Superior temporal gyrus (tissue), 1 donor: ENCODE data around the gene RFXANK.
"Not testable (repeated sequence)": the region's sequence is repeated elsewhere in the genome, so short reads cannot be mapped to it uniquely, and the experiment has no call there.

Experiments used
- DNase-seq: peaks from one replicate; pipeline ENCODE4 v3.0.0-alpha.2; 2016; ENCODE audit errors: extremely low spot score

Gene RFXANK, protein sequence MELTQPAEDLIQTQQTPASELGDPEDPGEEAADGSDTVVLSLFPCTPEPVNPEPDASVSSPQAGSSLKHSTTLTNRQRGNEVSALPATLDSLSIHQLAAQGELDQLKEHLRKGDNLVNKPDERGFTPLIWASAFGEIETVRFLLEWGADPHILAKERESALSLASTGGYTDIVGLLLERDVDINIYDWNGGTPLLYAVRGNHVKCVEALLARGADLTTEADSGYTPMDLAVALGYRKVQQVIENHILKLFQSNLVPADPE

DNA sequence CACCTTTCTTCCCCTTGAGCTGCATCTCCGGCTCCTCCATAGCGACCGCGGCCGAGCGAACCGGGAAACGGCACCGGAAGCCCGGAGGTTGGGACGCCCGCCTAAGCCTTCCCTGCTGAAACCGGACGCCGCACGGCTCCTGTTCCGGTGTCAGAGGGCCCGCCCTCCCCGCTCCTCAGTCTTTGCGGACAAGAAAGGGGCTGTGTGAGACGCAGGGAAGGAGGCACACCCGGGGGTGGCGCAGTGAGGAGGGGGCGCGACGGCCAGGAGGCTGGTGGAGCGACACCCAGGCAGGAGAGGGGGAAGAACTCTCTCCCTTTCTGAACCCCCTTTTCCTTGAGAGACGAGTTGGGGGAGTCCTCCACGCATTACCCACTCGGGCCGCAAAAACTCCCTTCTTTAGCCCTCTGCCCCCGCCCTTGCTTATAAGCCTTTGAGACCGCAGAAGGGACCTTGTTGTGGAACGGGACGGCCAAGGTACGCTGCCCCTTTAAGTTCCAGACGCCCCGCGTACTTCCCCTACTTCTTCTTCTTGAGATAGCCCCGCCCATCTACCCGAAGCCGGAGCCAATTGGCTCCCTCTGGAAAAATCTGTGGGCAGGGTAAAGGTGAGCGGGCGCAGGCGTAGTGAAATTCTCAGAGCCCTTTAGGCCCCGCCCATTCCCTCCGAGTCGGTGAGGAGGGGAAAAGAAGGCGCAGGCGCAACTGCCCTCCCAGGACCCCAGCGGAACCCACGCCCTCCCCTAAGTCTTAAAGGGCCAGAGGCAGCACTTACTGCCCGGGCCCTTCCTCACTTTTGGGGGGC is at the start of gene RFXANK, which contains the start of gene BORCS8:
TSS of gene RFXANK (plus strand) at position 181 of the 805 bp plus-strand sequence. CDS start 1,689 bp downstream, outside the sequence.
TSS of gene BORCS8 (minus strand) at position 75 of the 805 bp plus-strand sequence. CDS start at position 40, 35 bp downstream.
- DNase-seq, result peak; percentile 99

DNA sequence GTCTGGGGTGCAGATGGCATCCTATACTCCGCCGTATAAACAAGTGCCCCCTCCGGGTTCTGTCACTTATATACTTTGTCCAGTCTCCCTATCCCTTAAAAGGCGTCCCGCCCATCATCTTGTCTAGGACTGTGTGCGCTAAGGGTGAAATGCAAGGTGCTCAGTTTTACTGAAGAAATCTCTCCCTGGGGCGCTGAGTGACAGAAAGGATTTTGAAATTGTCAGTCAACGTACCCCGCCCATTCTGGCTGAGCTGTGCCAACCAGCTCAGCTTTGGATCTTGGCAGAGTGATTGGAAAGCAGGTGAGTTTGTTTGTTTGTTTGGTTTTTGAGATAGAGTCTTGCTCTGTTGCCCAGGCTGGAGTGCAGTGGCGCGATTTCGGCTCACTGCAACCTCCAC is 49.7 kb upstream of the RFXANK start:
- no peak for DNase-seq

DNA sequence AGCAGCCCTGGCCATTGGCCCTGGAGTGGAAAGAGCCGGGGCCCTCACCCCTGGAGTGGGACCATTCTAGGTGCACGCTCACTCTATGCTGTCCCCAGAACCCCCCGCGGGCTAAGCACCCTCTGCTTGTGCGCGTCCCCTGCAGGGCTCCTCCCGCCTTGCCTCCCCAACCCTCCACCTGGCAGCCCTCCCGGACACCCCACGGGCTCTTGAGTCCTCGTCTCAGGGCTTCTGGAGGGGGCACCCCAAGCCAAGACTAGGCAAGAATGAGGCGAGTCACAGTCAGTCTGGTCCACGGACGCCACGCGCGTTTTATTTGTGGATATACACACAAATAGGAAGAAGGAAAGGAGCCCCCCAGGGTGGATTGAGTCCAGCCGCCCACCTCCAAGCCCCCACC is 46.8 kb upstream of the RFXANK start:
- DNase-seq, result no peak

DNA sequence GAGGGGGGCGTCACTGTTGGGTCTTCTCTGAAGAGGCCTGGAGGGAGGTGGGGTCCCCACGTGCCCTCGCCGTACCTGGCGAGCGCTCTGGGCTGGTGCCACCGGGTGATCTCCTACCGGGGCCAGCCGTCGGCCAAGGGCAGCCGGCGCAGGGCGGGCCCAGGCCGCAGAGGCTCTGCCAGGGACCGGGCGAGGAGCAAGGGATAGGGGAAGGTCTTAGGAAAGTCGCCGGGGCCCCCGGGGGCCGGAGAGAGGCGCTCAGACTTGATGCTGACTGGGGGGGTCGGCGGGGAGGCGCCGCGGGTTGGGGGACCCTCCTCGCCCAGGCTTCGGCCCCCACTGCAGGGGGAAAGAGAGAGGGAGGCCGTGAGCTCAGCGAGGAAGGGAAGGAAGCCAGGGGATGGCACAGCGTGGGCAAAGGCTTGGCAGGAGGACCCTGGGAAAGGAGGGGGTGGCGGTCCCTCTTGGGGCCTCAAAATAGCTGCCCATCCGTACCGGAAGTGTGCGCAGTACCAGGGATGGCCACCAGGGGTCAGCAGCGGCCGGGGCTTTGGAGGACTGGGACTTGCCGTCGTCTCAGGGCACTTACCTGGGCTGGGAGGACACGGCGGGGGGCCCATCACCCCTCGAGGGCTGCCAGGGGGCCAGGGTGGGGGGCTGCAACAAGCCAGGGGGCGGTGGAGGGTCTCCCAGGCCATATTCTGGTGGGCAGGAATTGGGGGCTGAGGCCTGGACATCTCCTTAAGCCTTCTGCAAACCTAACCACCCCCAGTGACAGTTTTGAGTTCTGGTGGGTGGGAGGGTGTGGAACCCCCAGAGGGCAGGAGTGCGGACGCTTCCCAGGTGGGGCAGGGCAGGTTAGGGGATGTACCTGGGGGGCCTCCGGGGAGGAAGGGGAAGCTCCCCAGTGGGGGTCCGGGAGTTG is 46.1 kb upstream of the RFXANK start:
- peak; percentile 70 for DNase-seq

- no peak for DNase-seq
Observed at GRCh38 chr19:19146865-19147264, 45.2 kb upstream of the RFXANK start.

DNA sequence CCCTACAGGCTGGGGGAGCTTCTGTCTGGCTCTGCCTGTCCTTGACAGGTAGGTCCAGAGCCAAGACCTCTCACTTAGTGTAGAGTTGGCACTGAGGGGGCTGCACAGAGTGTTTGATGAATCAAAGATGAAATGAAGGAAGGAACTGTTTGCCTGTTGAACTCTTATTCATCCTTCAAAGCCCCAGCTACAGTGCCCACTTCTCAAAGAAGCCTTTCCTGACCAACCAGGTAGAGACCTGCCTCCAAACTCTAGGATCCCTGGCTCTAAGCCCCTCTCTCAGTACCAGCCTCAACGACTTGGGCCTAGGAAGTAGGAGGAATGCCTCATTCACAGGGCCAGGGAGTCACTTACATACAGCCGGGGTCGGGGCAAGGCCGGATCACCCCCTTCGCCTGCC is 44.7 kb upstream of the RFXANK start:
- no peak for DNase-seq

DNA sequence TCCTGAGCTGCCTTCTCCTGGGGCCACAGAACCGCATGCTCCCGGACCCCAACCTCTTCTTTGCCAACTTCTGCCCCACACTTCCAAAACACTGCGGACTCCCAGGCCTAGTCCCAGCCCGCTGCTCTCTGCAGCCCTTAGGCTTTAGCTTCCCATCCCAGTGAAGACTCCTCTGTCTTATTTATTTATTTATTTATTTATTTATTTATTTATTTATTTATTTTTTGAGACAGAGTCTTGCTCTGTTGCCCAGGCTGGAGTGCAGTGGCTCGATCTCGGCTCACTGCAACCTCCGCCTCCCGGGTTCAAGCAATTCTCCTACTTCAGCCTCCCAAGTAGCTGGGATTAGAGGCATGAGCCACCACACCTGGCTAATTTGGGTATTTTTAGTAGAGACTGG is 43.6 kb upstream of the RFXANK start:
- DNase-seq, result not testable (repeated sequence)

DNA sequence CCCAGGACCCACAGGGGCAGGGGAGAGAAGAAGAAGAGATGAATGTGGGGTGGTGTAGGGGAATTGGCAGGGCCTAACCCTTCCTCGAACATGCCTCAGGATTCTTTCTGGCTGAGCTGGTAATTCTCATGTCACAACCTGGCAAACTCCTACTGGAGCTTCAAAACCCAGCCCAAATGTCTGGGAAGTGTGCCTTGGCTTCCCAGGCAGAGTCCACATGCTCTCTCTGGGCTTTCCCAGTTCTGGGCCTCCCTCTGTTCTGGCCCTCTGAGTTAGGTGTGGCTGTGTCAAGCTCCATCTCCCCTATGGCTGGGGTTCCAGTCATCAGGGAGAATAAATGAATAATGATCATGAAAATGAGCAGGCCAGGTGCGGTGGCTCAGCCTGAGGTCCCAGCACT is 42.6 kb upstream of the RFXANK start:
- DNase-seq, result no peak

- no peak for DNase-seq
Observed at GRCh38 chr19:19151418-19151817, 40.6 kb upstream of the RFXANK start.

GRCh38 chr19:19152668-19153384 is 39.2 kb upstream of the RFXANK start:
- no peak for DNase-seq

GRCh38 chr19:19154768-19155494 is 37.1 kb upstream of the RFXANK start:
- DNase-seq, result no peak

GRCh38 chr19:19155495-19156219 is 36.4 kb upstream of the RFXANK start:
- no peak for DNase-seq

GRCh38 chr19:19157808-19158207 is 34.2 kb upstream of the RFXANK start:
- DNase-seq, result no peak

DNA sequence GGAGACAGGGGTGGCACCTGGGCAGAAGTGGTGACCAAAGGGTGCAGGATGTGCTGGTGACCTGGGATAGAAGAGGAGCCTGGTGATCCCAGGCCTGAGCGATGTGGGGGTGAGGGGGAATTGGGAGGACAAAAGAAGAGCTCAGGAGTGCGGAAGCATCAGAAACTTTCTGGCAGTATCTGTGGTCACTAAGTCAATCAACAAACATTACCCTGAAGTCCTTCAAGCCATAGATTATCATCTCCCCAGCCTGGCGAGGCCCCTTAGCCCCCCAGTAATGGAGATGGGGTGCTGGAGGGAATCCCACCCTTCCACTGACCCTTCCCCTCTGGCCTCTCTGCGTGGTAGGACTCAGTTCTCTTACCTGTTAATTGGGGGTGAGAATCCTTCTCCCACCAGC is 32.5 kb upstream of the RFXANK start:
- DNase-seq, result no peak

- no peak for DNase-seq
Observed at GRCh38 chr19:19160461-19161035, 31.5 kb upstream of the RFXANK start.

DNA sequence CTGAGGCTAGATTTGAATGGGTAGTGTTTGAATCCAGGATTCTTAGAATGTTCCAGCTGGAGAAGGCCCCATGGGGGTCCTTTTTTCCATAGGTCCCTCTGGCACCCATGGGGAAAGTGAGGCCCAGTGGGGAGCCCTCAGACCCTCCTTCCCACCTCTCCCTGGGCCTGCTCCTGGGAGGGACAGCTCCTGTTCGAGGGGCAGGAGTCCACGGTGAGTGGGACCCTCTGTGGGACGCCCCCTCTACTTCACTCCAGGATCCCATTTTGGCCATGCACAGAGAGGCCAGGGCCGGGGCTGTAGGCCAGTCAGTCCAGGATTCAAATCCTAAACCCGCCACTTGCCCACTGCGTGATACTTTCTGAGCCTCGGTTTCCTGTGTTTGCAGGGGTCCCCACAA is 29.6 kb upstream of the RFXANK start:
- DNase-seq, result no peak

DNA sequence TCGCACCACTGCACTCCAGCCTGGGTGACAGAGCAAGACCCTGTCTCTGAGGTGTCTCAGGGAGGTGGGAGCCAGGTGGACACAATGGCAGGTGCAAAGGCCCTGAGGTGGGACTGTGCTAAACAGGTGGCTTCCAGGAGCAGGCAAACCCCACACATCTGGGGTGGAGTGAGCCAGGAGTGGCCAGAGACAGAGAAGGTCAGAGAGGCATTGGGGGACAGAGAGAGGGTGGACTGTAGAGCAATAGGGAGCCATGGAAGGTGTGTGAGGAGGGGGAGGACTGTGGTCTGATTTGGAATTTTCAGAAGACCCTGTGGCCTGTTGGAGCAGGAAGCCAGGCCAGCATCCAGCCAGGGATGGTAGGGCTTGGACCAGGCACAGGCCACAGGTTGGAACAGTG is 26.7 kb upstream of the RFXANK start:
- no peak for DNase-seq

- DNase-seq, result no peak
Observed at GRCh38 chr19:19167612-19168011, 24.4 kb upstream of the RFXANK start.

GRCh38 chr19:19169236-19170052 is 22.6 kb upstream of the RFXANK start:
- no peak for DNase-seq
